Measurements from ENCODE around the gene SLC22A12. TPM values are rescaled to one million over a fixed set of nuclear protein-coding genes. Genes with fewer than 3 reads are reported as not detected.
"Not testable (repeated sequence)": the region's sequence is repeated elsewhere in the genome, so short reads cannot be mapped to it uniquely, and the experiment has no call there.

Gene SLC22A12
- total and polyA plus RNA-seq, 2 experiments from 2014 or later = not detected

GRCh38 chr11:64561429-64561828 is 29.6 kb upstream of the SLC22A12 start:
- H3K27me3 Mint-ChIP-seq (ENCODE audit: insufficient read depth, low read depth, poor library complexity) = peaks cover 13% of the 10 kb centered on the region
- peaks cover 46% of the 10 kb centered on the region for H3K4me1 Mint-ChIP-seq
- not testable (repeated sequence) for H2AFZ ChIP-seq; H3K27ac Mint-ChIP-seq; H3K4me2 ChIP-seq; H3K36me3 Mint-ChIP-seq (ENCODE audit: low read depth); H3K4me3 Mint-ChIP-seq; H4K20me1 ChIP-seq (replicated peaks; ENCODE audit: insufficient read depth); H3K9me3 Mint-ChIP-seq; H3F3A ChIP-seq (replicated peaks; ENCODE audit: low read depth); H3K4me3 ChIP-seq; H3K27me3 ChIP-seq (ENCODE audit: insufficient read depth); DNase-seq (ENCODE audit: low spot score); H3K9me2 ChIP-seq (ENCODE audit: insufficient read depth); H3K36me3 ChIP-seq (ENCODE audit: insufficient read depth); H3K79me2 ChIP-seq (replicated peaks; ENCODE audit: insufficient read depth); ATAC-seq; H3K27ac ChIP-seq (ENCODE audit: low read depth)
- H3K4me1 ChIP-seq (ENCODE audit: insufficient read depth) = peaks cover 16% of the 10 kb centered on the region

- H3K27me3 ChIP-seq (ENCODE audit: insufficient read depth) = no peaks in the 10 kb centered on the region
- no peak overlapping the region for H2AFZ ChIP-seq
- H3K4me3 Mint-ChIP-seq = no peak overlapping the region
- no peaks in the 10 kb centered on the region for H4K20me1 ChIP-seq (replicated peaks; ENCODE audit: insufficient read depth)
- H3K27me3 Mint-ChIP-seq (ENCODE audit: insufficient read depth, low read depth, poor library complexity) = peaks cover 13% of the 10 kb centered on the region
- no peak overlapping the region for H3K4me2 ChIP-seq
- H3K27ac ChIP-seq (ENCODE audit: low read depth) = no peak overlapping the region
- H3K36me3 ChIP-seq (ENCODE audit: insufficient read depth) = no peaks in the 10 kb centered on the region
- no peak overlapping the region for H3K27ac Mint-ChIP-seq
- no peaks in the 10 kb centered on the region for H3K9me3 Mint-ChIP-seq
- peaks cover 22% of the 10 kb centered on the region for H3K4me1 ChIP-seq (ENCODE audit: insufficient read depth)
- H3K79me2 ChIP-seq (replicated peaks; ENCODE audit: insufficient read depth) = no peaks in the 10 kb centered on the region
- no peaks in the 10 kb centered on the region; the same call in 2 of the 3 replicates for H3K36me3 Mint-ChIP-seq (ENCODE audit: low read depth)
- ATAC-seq = no peak
- H3F3A ChIP-seq (replicated peaks; ENCODE audit: low read depth) = 0 out of 2 replicates have a peak, but pooled peaks cover 3% of the 10 kb centered on the region
- H3K4me1 Mint-ChIP-seq = peaks cover 49% of the 10 kb centered on the region
- H3K9me2 ChIP-seq (ENCODE audit: insufficient read depth) = 0 out of 2 replicates have a peak, but pooled peaks cover 3% of the 10 kb centered on the region
- no peak overlapping the region for H3K4me3 ChIP-seq
- DNase-seq (ENCODE audit: low spot score) = no peak
- TF ChIP-seq ETS1 (IDR thresholded peaks at IDR 0.05) (no peak), CTCF (conservative IDR thresholded peaks at IDR 0.05; ENCODE audit: low read depth in 2 of 2) (no peak), ZNF462 (CRISPR knock-in tag; IDR thresholded peaks at IDR 0.05) (no peak), STAT1 (IDR thresholded peaks at IDR 0.05; ENCODE audit: unreplicated experiment) (no peak), ZNF114 (CRISPR knock-in tag; IDR thresholded peaks at IDR 0.05) (no peak), POLR2AphosphoS5 (IDR thresholded peaks at IDR 0.05; ENCODE audit: low read depth) (no peak), REST (IDR thresholded peaks at IDR 0.05; ENCODE audit: unreplicated experiment) (no peak), EZH2phosphoT487 (IDR thresholded peaks at IDR 0.05; ENCODE audit: unreplicated experiment) (no peak)
These were observed 28.9 kb upstream of the SLC22A12 start for GRCh38 chr11:64561984-64562722.
